Endothelial cell of umbilical vein (primary cell): ENCODE results near the gene TRAPPC12.

Experiments
- EZH2 ChIP-seq: IDR thresholded peaks from 2 replicates; pipeline ENCODE4 v1.6.1; 2012; ENCODE audit warnings: borderline replicate concordance, low read depth, mild to moderate bottlenecking, moderate library complexity, low read length, inconsistent platforms; ENCODE audit not compliant: severe bottlenecking
- POLR2A ChIP-seq: IDR thresholded peaks from 2 replicates; pipeline ENCODE4 v1.6.1; 2012; ENCODE audit warnings: low read depth, mild to moderate bottlenecking, control low read depth, low read length
- POLR2AphosphoS5 ChIP-seq: IDR thresholded peaks from 2 replicates; pipeline ENCODE4 v1.6.1; 2012; ENCODE audit warnings: low read depth, mild to moderate bottlenecking, control low read depth, low read length, moderate library complexity; ENCODE audit not compliant: insufficient read depth
- TF ChIP-seq, protein P1 (sequence below): IDR thresholded peaks from 2 replicates; pipeline ENCODE4 v1.6.1; 2011; ENCODE audit not compliant: insufficient read depth, insufficient read length
- TF ChIP-seq, protein P2 (sequence below), 2 donors: IDR thresholded peaks; 1 replicate in 1 of 2; 2 replicates in 1 of 2; pipeline ENCODE4 v1.5.1; 2011; ENCODE audit warnings: low read length in 2 of 2, mild to moderate bottlenecking in 2 of 2, moderate library complexity in 2 of 2, control low read depth in 1 of 2, inconsistent platforms in 1 of 2, low read depth in 1 of 2; ENCODE audit not compliant: insufficient read depth in 1 of 2; ENCODE audit errors: extremely low read depth in 1 of 2

DNA sequence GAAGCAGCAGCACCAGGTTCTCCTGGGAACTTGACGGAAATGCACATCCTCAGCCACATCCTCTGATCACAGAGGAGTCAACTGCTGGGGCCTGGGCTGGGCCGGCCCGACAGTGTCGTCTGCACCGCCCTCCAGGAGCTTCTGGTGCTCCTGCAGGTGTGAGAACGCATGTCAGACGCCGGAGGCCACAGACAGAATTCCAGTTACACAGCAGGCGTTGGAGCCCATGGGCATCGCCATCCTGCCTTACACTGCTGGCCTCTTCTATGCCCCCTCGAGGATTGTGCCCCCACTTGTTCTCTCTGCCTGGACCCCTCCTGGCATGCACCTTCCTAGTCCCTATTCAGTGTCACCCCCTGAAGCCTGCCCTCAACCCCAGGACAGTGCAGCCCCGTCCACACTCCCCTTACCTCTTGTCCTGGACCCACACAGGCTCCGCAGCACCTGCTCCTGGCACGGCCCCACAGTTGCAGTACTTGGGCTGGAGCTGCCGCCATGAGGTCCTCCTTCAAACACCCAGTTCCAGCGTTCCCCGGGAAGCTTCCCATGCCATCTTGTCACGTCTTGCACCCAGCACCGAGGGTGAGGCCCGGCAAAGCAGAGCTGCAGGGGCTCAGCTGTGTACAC, 102.4 kb downstream of the TRAPPC12 start:
- TF ChIP-seq POLR2AphosphoS5 (no peak), POLR2A (no peak), EZH2 (no peak)
- TF ChIP-seq, protein P1, sequence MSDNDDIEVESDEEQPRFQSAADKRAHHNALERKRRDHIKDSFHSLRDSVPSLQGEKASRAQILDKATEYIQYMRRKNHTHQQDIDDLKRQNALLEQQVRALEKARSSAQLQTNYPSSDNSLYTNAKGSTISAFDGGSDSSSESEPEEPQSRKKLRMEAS: no peak
- TF ChIP-seq, protein P2, sequence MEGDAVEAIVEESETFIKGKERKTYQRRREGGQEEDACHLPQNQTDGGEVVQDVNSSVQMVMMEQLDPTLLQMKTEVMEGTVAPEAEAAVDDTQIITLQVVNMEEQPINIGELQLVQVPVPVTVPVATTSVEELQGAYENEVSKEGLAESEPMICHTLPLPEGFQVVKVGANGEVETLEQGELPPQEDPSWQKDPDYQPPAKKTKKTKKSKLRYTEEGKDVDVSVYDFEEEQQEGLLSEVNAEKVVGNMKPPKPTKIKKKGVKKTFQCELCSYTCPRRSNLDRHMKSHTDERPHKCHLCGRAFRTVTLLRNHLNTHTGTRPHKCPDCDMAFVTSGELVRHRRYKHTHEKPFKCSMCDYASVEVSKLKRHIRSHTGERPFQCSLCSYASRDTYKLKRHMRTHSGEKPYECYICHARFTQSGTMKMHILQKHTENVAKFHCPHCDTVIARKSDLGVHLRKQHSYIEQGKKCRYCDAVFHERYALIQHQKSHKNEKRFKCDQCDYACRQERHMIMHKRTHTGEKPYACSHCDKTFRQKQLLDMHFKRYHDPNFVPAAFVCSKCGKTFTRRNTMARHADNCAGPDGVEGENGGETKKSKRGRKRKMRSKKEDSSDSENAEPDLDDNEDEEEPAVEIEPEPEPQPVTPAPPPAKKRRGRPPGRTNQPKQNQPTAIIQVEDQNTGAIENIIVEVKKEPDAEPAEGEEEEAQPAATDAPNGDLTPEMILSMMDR (IDR thresholded peaks at IDR 0.05; ENCODE audit: extremely low read depth in 1 of 2, insufficient read depth in 1 of 2, low read depth in 1 of 2, low read length in 2 of 2): no peak
